Activated CD4-positive, alpha-beta T cell treated with anti-CD3 and anti-CD28 coated beads, Interleukin-2, amount 50 U/mL, for 48 hours (primary cell): Measurements from ENCODE around the gene FLOT2.
"Not testable (repeated sequence)": the region's sequence is repeated elsewhere in the genome, so short reads cannot be mapped to it uniquely, and the experiment has no call there.

Experiments used
- DNase-seq, 2 experiments: peaks; one replicate each; pipeline ENCODE4 v3.0.0-alpha.2; 2020

Gene FLOT2

GRCh38 chr17:28895794-28896447, 1.6 kb downstream of the FLOT2 start:
- DNase-seq = no peak

GRCh38 chr17:28893248-28894183, 4.0 kb downstream of the FLOT2 start:
- DNase-seq = peak; percentile 33 to 54

- DNase-seq = no peak
Measured at GRCh38 chr17:28892024-28892423, 5.5 kb downstream of the FLOT2 start.

GRCh38 chr17:28891201-28891600, 6.3 kb downstream of the FLOT2 start:
- no peak for DNase-seq

- no peak for DNase-seq
Measured at GRCh38 chr17:28889996-28890395, 7.5 kb downstream of the FLOT2 start.

- DNase-seq = no peak
Measured at GRCh38 chr17:28888832-28889231, 8.7 kb downstream of the FLOT2 start.

- DNase-seq = no peak
Measured at GRCh38 chr17:28887871-28888471, 9.6 kb downstream of the FLOT2 start.

- no peak for DNase-seq
Measured at GRCh38 chr17:28885951-28886350, 11.6 kb downstream of the FLOT2 start.

- no peak for DNase-seq
Measured at GRCh38 chr17:28885363-28885762, 12.2 kb downstream of the FLOT2 start.

- no peak for DNase-seq
Measured at GRCh38 chr17:28883967-28884702, 13.4 kb downstream of the FLOT2 start.

- no peak for DNase-seq
Measured at GRCh38 chr17:28882154-28882895, 15.2 kb downstream of the FLOT2 start.

GRCh38 chr17:28881533-28882056, 15.9 kb downstream of the FLOT2 start:
- no peak for DNase-seq

- no peak for DNase-seq
Measured at GRCh38 chr17:28880572-28880945, 17.0 kb downstream of the FLOT2 start.

- DNase-seq = no peak
Measured at GRCh38 chr17:28879886-28880571, 17.5 kb downstream of the FLOT2 start.

- peak in 1 of 2 experiments; percentile 19 for DNase-seq
Measured at GRCh38 chr17:28878981-28879380, 18.6 kb downstream of the FLOT2 start.

GRCh38 chr17:28878158-28878910, 19.2 kb downstream of the FLOT2 start:
- DNase-seq = no peak

GRCh38 chr17:28877150-28877711, 20.3 kb downstream of the FLOT2 start:
- not testable (repeated sequence) for DNase-seq

GRCh38 chr17:28875848-28876550, 21.5 kb downstream of the FLOT2 start:
- peak in 1 of 2 experiments; percentile 37 for DNase-seq

- no peak for DNase-seq
Measured at GRCh38 chr17:28874750-28875149, 22.8 kb downstream of the FLOT2 start.

- no peak for DNase-seq
Measured at GRCh38 chr17:28873839-28874238, 23.7 kb downstream of the FLOT2 start.
